H9 (cell line): ENCODE data around the gene CCM2. TPM values are rescaled to one million over a fixed set of nuclear protein-coding genes. Genes with fewer than 3 reads are reported as not detected.

Experiments
- DNase-seq: peaks from one replicate; pipeline ENCODE4 v3.0.0-alpha.2; 2017
- H2AFZ ChIP-seq: one replicate; pipeline ENCODE4 v1.6.1; 2013; ENCODE audit warnings: mild to moderate bottlenecking, low read length, control low read depth, moderate library complexity
- H2AK5ac ChIP-seq: 2 replicates; pipeline ENCODE4 v1.6.1; 2013; ENCODE audit warnings: low read length, control low read depth, mixed read lengths; ENCODE audit not compliant: insufficient read length
- H2BK120ac ChIP-seq: one replicate; pipeline ENCODE4 v1.6.1; 2013; ENCODE audit warnings: low read depth, mild to moderate bottlenecking, low read length, control low read depth, inconsistent platforms; ENCODE audit not compliant: poor library complexity, severe bottlenecking
- H2BK12ac ChIP-seq: 2 replicates; pipeline ENCODE4 v1.6.1; 2013; ENCODE audit warnings: low read length, control low read depth, mixed read lengths, low read depth; ENCODE audit not compliant: insufficient read length
- H2BK15ac ChIP-seq: 2 replicates; pipeline ENCODE4 v1.6.1; 2013; ENCODE audit warnings: low read depth, low read length, control low read depth
- H2BK20ac ChIP-seq: one replicate; pipeline ENCODE4 v1.6.1; 2013; ENCODE audit warnings: low read depth, mild to moderate bottlenecking, low read length, control low read depth, inconsistent platforms; ENCODE audit not compliant: poor library complexity, severe bottlenecking
- H2BK5ac ChIP-seq: 2 replicates; pipeline ENCODE4 v1.6.1; 2013; ENCODE audit warnings: low read length, control low read depth, mixed read lengths; ENCODE audit not compliant: insufficient read length
- H3K14ac ChIP-seq: 2 replicates; pipeline ENCODE4 v1.6.1; 2013; ENCODE audit warnings: low read length, control low read depth; ENCODE audit not compliant: insufficient read depth
- H3K18ac ChIP-seq: 2 replicates; pipeline ENCODE4 v1.6.1; 2013; ENCODE audit warnings: low read depth, mild to moderate bottlenecking, mixed read lengths, low read length, control low read depth; ENCODE audit not compliant: insufficient read length
- H3K23ac ChIP-seq: 2 replicates; pipeline ENCODE4 v1.6.1; 2013; ENCODE audit warnings: low read length, control low read depth, mixed read lengths, low read depth; ENCODE audit not compliant: insufficient read length
- H3K23me2 ChIP-seq: 2 replicates; pipeline ENCODE4 v1.6.1; 2013; ENCODE audit warnings: low read depth, mild to moderate bottlenecking, mixed read lengths, low read length, control low read depth; ENCODE audit not compliant: insufficient read length, poor library complexity, severe bottlenecking
- H3K27ac ChIP-seq: 2 replicates; pipeline ENCODE4 v1.5.1; 2013; ENCODE audit warnings: low read length, control low read depth, mixed read lengths, low read depth; ENCODE audit not compliant: insufficient read length
- H3K27me3 ChIP-seq: 2 replicates; pipeline ENCODE4 v1.6.1; 2013; ENCODE audit warnings: low read length, control low read depth, inconsistent platforms; ENCODE audit not compliant: insufficient read depth
- H3K4ac ChIP-seq: 2 replicates; pipeline ENCODE4 v1.6.1; 2013; ENCODE audit warnings: low read depth, mild to moderate bottlenecking, control low read depth, inconsistent platforms, low read length, moderate library complexity
- H3K4me1 ChIP-seq: 2 replicates; pipeline ENCODE4 v1.6.1; 2013; ENCODE audit warnings: low read length, control low read depth, inconsistent platforms; ENCODE audit not compliant: insufficient read depth
- H3K4me2 ChIP-seq: 2 replicates; pipeline ENCODE4 v1.6.1; 2013; ENCODE audit warnings: low read length, control low read depth, mixed read lengths; ENCODE audit not compliant: insufficient read length, insufficient read depth
- H3K56ac ChIP-seq: 2 replicates; pipeline ENCODE4 v1.6.1; 2013; ENCODE audit warnings: low read depth, mild to moderate bottlenecking, mixed read lengths, low read length, control low read depth; ENCODE audit not compliant: insufficient read length
- H3K79me1 ChIP-seq: 2 replicates; pipeline ENCODE4 v1.6.1; 2013; ENCODE audit warnings: low read depth, mild to moderate bottlenecking, moderate library complexity, low read length, control low read depth, inconsistent platforms; ENCODE audit not compliant: insufficient read depth, poor library complexity, severe bottlenecking
- H3K79me2 ChIP-seq: 2 replicates; pipeline ENCODE4 v1.6.1; 2013; ENCODE audit warnings: low read length, control low read depth, inconsistent platforms; ENCODE audit not compliant: insufficient read depth
- H3K9ac ChIP-seq: 2 replicates; pipeline ENCODE4 v1.6.1; 2013; ENCODE audit warnings: low read length, control low read depth, mixed read lengths; ENCODE audit not compliant: insufficient read length; ENCODE audit errors: extremely low read depth
- H3K9me3 ChIP-seq: one replicate; pipeline ENCODE4 v1.6.1; 2013; ENCODE audit warnings: low read depth, low read length, inconsistent platforms; ENCODE audit not compliant: control insufficient read depth
- H3T11ph ChIP-seq: one replicate; pipeline ENCODE4 v1.6.1; 2013; ENCODE audit warnings: mild to moderate bottlenecking, low read length, control low read depth, inconsistent platforms
- H4K20me1 ChIP-seq: one replicate; pipeline ENCODE4 v1.6.1; 2013; ENCODE audit not compliant: control insufficient read depth, insufficient read length, insufficient read depth
- H4K5ac ChIP-seq: 2 replicates; pipeline ENCODE4 v1.6.1; 2013; ENCODE audit warnings: low read depth, mild to moderate bottlenecking, mixed read lengths, low read length, control low read depth; ENCODE audit not compliant: insufficient read length
- H4K8ac ChIP-seq: replicated peaks from 2 replicates; pipeline ENCODE4 v1.6.1; 2013; ENCODE audit warnings: low read length, control low read depth, mixed read lengths, low read depth; ENCODE audit not compliant: insufficient read length
- H4K91ac ChIP-seq: 2 replicates; pipeline ENCODE4 v1.6.1; 2013; ENCODE audit warnings: low read depth, mild to moderate bottlenecking, moderate library complexity, mixed read lengths, low read length, control low read depth; ENCODE audit not compliant: insufficient read length
- H3K27ac Mint-ChIP-seq, 3 experiments: 2 replicates in 2 of 3; 3 replicates in 1 of 3; pipeline ENCODE4 v1.8.0; 2020 to 2021; ENCODE audit warnings: mixed read lengths in 3 of 3, mild to moderate bottlenecking in 1 of 3, moderate library complexity in 1 of 3
- H3K27me3 Mint-ChIP-seq: 2 replicates; pipeline ENCODE4 v1.8.0; 2021; ENCODE audit warnings: low read depth, mild to moderate bottlenecking, moderate library complexity, mixed read lengths
- H3K36me3 Mint-ChIP-seq, 3 experiments: 2 replicates in 2 of 3; 3 replicates in 1 of 3; pipeline ENCODE4 v1.8.0; 2020 to 2021; ENCODE audit warnings: low read depth in 3 of 3, mixed read lengths in 3 of 3; ENCODE audit not compliant: insufficient read depth in 1 of 3
- H3K4me1 Mint-ChIP-seq, 2 experiments: 2 replicates each; pipeline ENCODE4 v1.8.0; 2020; ENCODE audit warnings: mixed read lengths in 2 of 2
- H3K4me3 Mint-ChIP-seq, 2 experiments: 2 replicates in 1 of 2; 3 replicates in 1 of 2; pipeline ENCODE4 v1.8.0; 2020 to 2021; ENCODE audit warnings: mild to moderate bottlenecking in 2 of 2, mixed read lengths in 2 of 2, moderate library complexity in 1 of 2
- H3K9me3 Mint-ChIP-seq, 2 experiments: 2 replicates in 1 of 2; 3 replicates in 1 of 2; pipeline ENCODE4 v1.8.0; 2020; ENCODE audit warnings: mild to moderate bottlenecking in 2 of 2, mixed read lengths in 2 of 2, moderate library complexity in 1 of 2
- CTCF ChIP-seq: fragments of 200-600 bp; sonication (generic); conservative IDR thresholded peaks from 3 replicates; pipeline ENCODE4 v1.8.0; 2021; ENCODE audit warnings: antibody characterized with exemption, mild to moderate bottlenecking
- WGBS: extraction: QIAGEN DNeasy Blood & Tissue Kit; methylation state at CpG from one replicate; pipeline ENCODE4 v1.1.7; 2013; ENCODE audit warnings: missing lambda C conversion rate, low lambda C conversion rate, mixed read lengths; ENCODE audit not compliant: insufficient read length; ENCODE audit errors: extremely low coverage; 5-methylcytosine and 5-hydroxymethylcytosine counted together
- total RNA-seq: library from RNA; stranded (reverse); gene quantifications from 2 replicates; pipeline ENCODE4 v1.2.1, GENCODE V29; 2021

Gene CCM2
- total RNA-seq, 1 experiment from 2014 or later, result 30.4 TPM

DNA sequence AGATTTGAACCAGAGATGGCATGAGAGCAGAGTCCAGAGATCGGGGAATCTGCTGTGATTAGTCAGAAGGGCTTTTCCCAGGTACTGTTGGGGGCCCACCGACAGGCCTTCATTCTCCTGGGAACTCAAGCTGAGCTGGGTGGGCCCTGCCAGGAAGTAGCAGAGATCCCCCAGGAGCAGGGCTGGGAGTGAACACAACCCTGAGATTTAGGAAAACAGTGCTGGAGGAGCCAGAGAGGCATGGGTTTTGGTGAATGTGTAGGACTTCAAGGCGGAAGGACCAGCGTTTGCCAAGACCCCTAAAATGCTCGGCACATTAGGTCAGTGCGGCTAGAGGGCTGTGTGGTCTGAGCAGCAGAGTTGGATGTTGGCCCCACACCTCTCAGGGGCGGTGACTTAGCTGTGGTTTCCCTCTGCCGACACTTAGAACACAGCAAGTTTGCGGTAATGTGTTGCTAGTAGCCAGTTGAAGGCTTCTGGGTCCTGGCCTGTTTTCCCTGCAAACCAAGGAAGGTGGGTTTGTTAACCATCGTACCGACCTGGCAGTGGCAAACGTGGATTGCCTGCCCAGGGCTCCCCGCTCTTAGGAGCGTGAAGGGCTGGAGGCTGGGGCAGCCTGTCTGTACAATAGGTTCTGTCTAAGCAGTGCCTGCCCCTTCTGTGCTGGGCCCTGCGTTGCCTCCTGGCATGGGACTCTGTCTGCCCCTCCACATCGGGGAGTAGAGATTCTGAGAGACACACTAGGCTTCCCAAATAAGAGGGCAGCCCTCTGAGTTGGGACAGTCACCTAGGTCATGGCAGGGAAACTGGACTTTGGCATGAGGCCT lies 74.7 kb downstream of the CCM2 start:
- Histone ChIP-seq H3K4me2 (no peak overlapping the region), H2BK15ac (no peak overlapping the region), H3K9me3 (no peaks in the 10 kb centered on the region), H3K27me3 (no peaks in the 10 kb centered on the region), H3K27ac (no peak overlapping the region), H2BK120ac (no peak overlapping the region), H3T11ph (no peak overlapping the region), H2AK5ac (no peak overlapping the region), H3K56ac (no peak overlapping the region), H3K23me2 (no peaks in the 10 kb centered on the region), H3K79me1 (no peaks in the 10 kb centered on the region), H3K4me1 (no peaks in the 10 kb centered on the region), H3K18ac (no peak overlapping the region), H3K23ac (no peak overlapping the region), H4K20me1 (no peaks in the 10 kb centered on the region), H2AFZ (no peak overlapping the region), H3K4ac (no peak overlapping the region), H4K5ac (no peak overlapping the region), H3K79me2 (no peaks in the 10 kb centered on the region), H2BK20ac (no peak overlapping the region), H2BK5ac (no peak overlapping the region), H3K9ac (no peak overlapping the region), H4K8ac (no peak overlapping the region), H3K14ac (no peak overlapping the region), H2BK12ac (no peak overlapping the region), H4K91ac (no peak overlapping the region)
- H3K9me3 Mint-ChIP-seq, result peaks cover 0 to 3% of the 10 kb centered on the region in 2 experiments; a peak in 2 of 5 replicates
- H3K27ac Mint-ChIP-seq, result peak overlapping the region in 1 of 3 experiments; percentile 53; a peak in 2 of 7 replicates
- no peak overlapping the region for H3K4me3 Mint-ChIP-seq
- H3K4me1 Mint-ChIP-seq, result peaks cover 0 to 7% of the 10 kb centered on the region in 2 experiments; a peak in 1 of 4 replicates
- no peak for DNase-seq
- H3K27me3 Mint-ChIP-seq, result no peaks in the 10 kb centered on the region
- TF ChIP-seq CTCF, result no peak
- peaks cover 6 to 51% (median 26%) of the 10 kb centered on the region in 3 experiments; a peak in 6 of 7 replicates for H3K36me3 Mint-ChIP-seq
- no CpG with 5 or more reads among the region's 16 CpGs for WGBS
